ENCODE measurements around the gene RELB.

RELB gene

DNA sequence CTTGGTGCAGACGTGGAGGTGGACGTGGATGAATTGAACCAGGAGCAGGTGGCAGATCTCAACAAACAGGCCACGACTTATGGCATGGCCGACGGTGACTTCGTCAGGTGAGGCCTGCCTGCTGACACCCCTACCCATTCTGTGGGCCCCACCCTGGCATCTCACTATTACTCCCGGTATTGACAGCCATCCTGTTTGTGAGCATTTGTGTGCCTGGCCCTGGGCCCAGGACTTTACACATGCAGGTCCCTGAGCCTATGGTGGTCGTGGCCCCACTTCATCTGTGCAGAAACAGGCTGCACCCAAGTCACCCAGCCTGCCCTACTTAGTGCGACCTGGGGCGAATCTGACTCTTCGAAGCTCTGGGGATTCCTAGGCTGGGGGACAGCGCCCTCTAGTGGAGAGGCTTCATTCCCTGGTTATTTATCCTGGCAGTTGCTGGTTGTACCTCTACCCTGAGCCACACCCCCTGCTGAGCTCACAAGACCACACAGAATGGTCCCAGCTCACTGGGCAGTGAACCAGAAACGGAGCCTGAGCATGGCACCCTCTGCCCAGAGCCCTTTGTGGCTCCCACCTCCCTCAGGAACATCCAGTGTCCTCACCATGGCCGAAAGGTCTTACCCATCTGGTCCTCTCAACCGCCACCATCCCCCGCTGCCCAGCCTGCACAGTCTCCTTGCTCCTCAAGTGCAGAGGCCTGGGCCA, 58.1 kb downstream of the RELB start:
- peak; percentile 80 for DNase-seq
- TF ChIP-seq, protein P1, sequence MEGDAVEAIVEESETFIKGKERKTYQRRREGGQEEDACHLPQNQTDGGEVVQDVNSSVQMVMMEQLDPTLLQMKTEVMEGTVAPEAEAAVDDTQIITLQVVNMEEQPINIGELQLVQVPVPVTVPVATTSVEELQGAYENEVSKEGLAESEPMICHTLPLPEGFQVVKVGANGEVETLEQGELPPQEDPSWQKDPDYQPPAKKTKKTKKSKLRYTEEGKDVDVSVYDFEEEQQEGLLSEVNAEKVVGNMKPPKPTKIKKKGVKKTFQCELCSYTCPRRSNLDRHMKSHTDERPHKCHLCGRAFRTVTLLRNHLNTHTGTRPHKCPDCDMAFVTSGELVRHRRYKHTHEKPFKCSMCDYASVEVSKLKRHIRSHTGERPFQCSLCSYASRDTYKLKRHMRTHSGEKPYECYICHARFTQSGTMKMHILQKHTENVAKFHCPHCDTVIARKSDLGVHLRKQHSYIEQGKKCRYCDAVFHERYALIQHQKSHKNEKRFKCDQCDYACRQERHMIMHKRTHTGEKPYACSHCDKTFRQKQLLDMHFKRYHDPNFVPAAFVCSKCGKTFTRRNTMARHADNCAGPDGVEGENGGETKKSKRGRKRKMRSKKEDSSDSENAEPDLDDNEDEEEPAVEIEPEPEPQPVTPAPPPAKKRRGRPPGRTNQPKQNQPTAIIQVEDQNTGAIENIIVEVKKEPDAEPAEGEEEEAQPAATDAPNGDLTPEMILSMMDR (IDR thresholded peaks at IDR 0.05; ENCODE audit: low read depth, low read length), result peak; percentile 86
- peaks cover 85% of the 10 kb centered on the region for H3K36me3 ChIP-seq
- H3K27me3 ChIP-seq (ENCODE audit: insufficient read depth, low read depth, severe bottlenecking), result no peaks in the 10 kb centered on the region
- no peaks in the 10 kb centered on the region for H3K9me3 ChIP-seq (ENCODE audit: severe bottlenecking)
- no peak overlapping the region for H3K4me3 ChIP-seq (ENCODE audit: low read depth, low read length)
- no peak overlapping the region for H3K27ac ChIP-seq

DNA sequence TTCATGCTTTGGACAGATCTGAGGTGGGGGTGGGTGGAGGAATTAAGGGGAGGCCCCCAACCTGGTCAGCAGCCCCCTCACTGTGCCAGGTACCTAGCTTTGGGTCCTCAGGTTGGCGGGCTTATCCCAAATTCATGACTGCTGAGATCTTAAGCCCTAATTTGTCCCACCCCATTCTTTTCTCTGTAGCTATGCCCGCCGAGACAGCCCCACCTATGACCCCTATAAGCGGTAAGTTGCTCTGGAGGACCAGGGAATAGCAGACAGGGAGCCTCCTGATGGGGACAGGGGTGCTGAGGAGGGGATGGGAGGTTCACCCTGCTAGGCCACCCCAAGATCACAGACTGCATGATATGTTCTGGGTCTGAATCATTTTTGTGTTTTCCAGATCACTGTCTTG, 60.7 kb downstream of the RELB start:
- no peaks in the 10 kb centered on the region for H3K27me3 ChIP-seq (ENCODE audit: insufficient read depth, low read depth, severe bottlenecking)
- no peak overlapping the region for H3K4me3 ChIP-seq (ENCODE audit: low read depth, low read length)
- no peak for DNase-seq
- peaks cover 71% of the 10 kb centered on the region for H3K36me3 ChIP-seq
- no peaks in the 10 kb centered on the region for H3K9me3 ChIP-seq (ENCODE audit: severe bottlenecking)
- no peak overlapping the region for H3K27ac ChIP-seq
- TF ChIP-seq, protein P1 (IDR thresholded peaks at IDR 0.05; ENCODE audit: low read depth, low read length), result no peak

DNA sequence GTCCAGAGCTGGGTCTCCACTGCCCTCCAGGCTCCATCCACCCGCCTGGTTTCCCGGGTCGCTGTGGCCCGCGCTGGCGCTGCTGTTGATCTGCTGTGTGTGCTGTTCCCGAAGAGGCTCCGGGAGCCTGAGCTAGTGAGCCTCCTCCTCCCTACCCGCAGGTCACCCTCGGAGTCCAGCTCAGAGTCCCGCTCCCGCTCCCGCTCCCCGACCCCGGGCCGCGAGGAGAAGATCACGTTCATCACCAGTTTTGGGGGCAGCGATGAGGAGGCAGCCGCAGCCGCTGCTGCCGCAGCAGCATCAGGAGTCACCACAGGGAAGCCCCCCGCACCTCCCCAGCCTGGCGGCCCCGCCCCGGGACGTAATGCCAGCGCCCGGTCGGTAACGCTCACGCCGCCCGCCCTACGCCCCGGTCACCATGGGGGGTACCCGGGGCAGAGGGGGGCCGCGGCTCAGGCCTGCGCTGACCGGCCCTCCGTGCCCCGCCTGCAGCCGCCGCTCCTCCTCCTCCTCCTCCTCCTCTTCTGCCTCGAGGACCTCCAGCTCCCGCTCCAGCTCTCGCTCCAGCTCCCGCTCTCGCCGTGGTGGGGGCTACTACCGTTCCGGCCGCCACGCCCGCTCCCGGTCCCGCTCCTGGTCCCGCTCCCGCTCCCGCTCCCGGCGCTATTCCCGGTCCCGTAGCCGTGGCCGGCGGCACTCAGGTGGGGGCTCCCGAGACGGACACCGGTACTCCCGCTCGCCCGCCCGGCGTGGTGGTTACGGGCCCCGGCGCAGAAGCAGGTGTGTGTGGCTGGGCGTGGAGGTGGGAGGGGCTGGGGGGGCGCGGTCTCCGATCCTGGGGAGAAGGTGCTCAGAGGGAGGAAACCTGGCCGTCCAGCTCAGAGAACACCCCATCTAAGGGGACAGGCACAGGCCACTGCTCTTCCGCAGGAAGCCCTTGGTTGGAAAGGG, 62.9 kb downstream of the RELB start:
- no peaks in the 10 kb centered on the region for H3K27me3 ChIP-seq (ENCODE audit: insufficient read depth, low read depth, severe bottlenecking)
- no peaks in the 10 kb centered on the region for H3K9me3 ChIP-seq (ENCODE audit: severe bottlenecking)
- no peak overlapping the region for H3K27ac ChIP-seq
- TF ChIP-seq, protein P1 (IDR thresholded peaks at IDR 0.05; ENCODE audit: low read depth, low read length), result no peak
- DNase-seq, result no peak
- H3K4me3 ChIP-seq (ENCODE audit: low read depth, low read length), result no peak overlapping the region
- H3K36me3 ChIP-seq, result peaks cover 67% of the 10 kb centered on the region

- Histone ChIP-seq H3K9me3 (ENCODE audit: severe bottlenecking) (no peaks in the 10 kb centered on the region), H3K4me3 (ENCODE audit: low read depth, low read length) (no peak overlapping the region), H3K27me3 (ENCODE audit: insufficient read depth, low read depth, severe bottlenecking) (no peaks in the 10 kb centered on the region), H3K27ac (no peak overlapping the region), H3K36me3 (peaks cover 59% of the 10 kb centered on the region)
- TF ChIP-seq, protein P1 (IDR thresholded peaks at IDR 0.05; ENCODE audit: low read depth, low read length), result no peak
- no peak for DNase-seq
Measured at GRCh38 chr19:45066921-45067661, 65.8 kb downstream of the RELB start.

DNA sequence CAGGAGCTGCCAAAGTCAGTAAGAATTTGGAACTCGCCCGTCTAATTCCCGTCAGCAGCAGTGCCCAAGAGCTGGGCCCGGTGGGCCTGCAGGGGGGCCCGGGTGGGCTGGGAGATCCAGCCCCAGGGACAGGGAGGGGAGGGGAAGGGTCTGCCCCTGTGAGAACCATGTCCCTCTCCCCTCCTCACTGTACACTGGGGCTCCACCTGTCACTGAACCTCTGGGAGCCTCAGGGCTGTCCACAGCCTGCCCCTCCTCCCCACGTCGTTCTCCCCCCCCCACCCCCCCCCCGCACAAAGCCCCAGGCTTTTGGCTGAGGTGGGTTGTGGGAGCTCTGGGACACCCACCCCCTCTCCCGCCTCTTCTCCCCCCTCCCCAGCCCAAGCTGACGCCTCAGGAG, 66.8 kb downstream of the RELB start:
- no peaks in the 10 kb centered on the region for H3K9me3 ChIP-seq (ENCODE audit: severe bottlenecking)
- H3K4me3 ChIP-seq (ENCODE audit: low read depth, low read length), result no peak overlapping the region
- no peaks in the 10 kb centered on the region for H3K27me3 ChIP-seq (ENCODE audit: insufficient read depth, low read depth, severe bottlenecking)
- TF ChIP-seq, protein P1 (IDR thresholded peaks at IDR 0.05; ENCODE audit: low read depth, low read length), result no peak
- H3K36me3 ChIP-seq, result peaks cover 58% of the 10 kb centered on the region
- no peak overlapping the region for H3K27ac ChIP-seq
- DNase-seq, result no peak
